ENCODE measurements around the gene MYOZ3.

DNA sequence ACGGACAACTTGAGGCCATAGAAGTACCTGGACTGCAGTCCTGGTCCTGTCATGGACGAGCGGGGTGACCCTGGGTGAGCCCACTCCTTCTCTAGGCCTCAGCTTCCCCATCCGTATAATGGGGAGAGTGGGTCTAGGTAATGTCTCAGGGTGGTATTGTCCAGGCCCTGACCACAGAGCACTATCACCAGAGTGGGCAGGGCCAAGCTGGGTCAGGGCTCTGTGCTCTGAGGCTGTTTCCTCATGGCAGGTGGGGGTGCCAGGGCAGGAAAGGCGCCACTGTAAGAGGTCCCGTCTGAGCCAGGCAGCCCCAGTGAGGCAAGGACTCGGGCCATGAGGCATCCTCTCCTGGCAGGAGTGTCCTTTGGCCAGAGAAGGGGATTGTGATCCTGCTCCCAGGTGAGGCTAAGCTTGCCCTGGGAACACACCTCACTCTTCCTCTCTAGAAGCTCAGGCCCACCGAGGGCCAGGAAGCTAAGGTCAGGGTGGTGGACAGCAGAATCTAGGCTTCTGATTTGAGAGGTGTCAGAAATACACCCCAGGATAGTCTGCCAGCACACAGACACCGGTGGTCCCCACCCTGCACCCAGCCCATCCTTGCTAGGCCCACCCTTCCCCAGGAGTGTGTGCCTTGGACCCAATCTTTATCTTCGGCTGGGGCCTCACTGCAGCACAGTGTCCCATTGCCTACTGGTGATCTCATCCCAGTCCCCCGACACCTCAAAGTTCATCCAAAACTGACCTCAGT is 1.5 kb upstream of the MYOZ3 start:
- TF ChIP-seq, protein P1, sequence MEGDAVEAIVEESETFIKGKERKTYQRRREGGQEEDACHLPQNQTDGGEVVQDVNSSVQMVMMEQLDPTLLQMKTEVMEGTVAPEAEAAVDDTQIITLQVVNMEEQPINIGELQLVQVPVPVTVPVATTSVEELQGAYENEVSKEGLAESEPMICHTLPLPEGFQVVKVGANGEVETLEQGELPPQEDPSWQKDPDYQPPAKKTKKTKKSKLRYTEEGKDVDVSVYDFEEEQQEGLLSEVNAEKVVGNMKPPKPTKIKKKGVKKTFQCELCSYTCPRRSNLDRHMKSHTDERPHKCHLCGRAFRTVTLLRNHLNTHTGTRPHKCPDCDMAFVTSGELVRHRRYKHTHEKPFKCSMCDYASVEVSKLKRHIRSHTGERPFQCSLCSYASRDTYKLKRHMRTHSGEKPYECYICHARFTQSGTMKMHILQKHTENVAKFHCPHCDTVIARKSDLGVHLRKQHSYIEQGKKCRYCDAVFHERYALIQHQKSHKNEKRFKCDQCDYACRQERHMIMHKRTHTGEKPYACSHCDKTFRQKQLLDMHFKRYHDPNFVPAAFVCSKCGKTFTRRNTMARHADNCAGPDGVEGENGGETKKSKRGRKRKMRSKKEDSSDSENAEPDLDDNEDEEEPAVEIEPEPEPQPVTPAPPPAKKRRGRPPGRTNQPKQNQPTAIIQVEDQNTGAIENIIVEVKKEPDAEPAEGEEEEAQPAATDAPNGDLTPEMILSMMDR (conservative IDR thresholded peaks at IDR 0.05; ENCODE audit: low read length) = no peak
- no peak for TF ChIP-seq EZH2phosphoT487 (IDR thresholded peaks at IDR 0.05; ENCODE audit: borderline replicate concordance, low read depth, low read length)
